PFSK-1 (cell line): Measurements from ENCODE around the gene SPOCK3.

Experiments
- FOXP2 ChIP-seq: optimal IDR thresholded peaks from 2 replicates; pipeline ENCODE3; 2011; ENCODE audit warnings: borderline replicate concordance, control low read depth, inconsistent platforms; ENCODE audit not compliant: insufficient read depth; ENCODE audit errors: extremely low read length, extremely low read depth
- POLR2AphosphoS5 ChIP-seq: IDR thresholded peaks from 2 replicates; pipeline ENCODE4 v1.6.1; 2012; ENCODE audit warnings: low read depth, mild to moderate bottlenecking, control low read depth, low read length, moderate library complexity
- SIN3A ChIP-seq: IDR thresholded peaks from 2 replicates; pipeline ENCODE4 v1.6.1; 2012; ENCODE audit warnings: mild to moderate bottlenecking, low read length, moderate library complexity, borderline replicate concordance; ENCODE audit not compliant: insufficient read depth
- TAF1 ChIP-seq: IDR thresholded peaks from 2 replicates; pipeline ENCODE4 v1.6.1; 2012; ENCODE audit warnings: low read length, control low read depth, borderline replicate concordance; ENCODE audit not compliant: insufficient read depth
- TF ChIP-seq, protein P1 (sequence below), 2 experiments: IDR thresholded peaks; 2 replicates each; pipeline versions ENCODE4 v1.6.1 to v1.8.0; 2011 to 2012; ENCODE audit warnings: low read depth in 2 of 2, low read length in 2 of 2, control low read depth in 1 of 2, inconsistent platforms in 1 of 2, mild to moderate bottlenecking in 1 of 2, moderate library complexity in 1 of 2; ENCODE audit not compliant: insufficient read depth in 1 of 2

Gene SPOCK3

GRCh38 chr4:166846939-166847338 lies 387.4 kb downstream of the SPOCK3 start:
- TF ChIP-seq, protein P1, sequence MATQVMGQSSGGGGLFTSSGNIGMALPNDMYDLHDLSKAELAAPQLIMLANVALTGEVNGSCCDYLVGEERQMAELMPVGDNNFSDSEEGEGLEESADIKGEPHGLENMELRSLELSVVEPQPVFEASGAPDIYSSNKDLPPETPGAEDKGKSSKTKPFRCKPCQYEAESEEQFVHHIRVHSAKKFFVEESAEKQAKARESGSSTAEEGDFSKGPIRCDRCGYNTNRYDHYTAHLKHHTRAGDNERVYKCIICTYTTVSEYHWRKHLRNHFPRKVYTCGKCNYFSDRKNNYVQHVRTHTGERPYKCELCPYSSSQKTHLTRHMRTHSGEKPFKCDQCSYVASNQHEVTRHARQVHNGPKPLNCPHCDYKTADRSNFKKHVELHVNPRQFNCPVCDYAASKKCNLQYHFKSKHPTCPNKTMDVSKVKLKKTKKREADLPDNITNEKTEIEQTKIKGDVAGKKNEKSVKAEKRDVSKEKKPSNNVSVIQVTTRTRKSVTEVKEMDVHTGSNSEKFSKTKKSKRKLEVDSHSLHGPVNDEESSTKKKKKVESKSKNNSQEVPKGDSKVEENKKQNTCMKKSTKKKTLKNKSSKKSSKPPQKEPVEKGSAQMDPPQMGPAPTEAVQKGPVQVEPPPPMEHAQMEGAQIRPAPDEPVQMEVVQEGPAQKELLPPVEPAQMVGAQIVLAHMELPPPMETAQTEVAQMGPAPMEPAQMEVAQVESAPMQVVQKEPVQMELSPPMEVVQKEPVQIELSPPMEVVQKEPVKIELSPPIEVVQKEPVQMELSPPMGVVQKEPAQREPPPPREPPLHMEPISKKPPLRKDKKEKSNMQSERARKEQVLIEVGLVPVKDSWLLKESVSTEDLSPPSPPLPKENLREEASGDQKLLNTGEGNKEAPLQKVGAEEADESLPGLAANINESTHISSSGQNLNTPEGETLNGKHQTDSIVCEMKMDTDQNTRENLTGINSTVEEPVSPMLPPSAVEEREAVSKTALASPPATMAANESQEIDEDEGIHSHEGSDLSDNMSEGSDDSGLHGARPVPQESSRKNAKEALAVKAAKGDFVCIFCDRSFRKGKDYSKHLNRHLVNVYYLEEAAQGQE (IDR thresholded peaks at IDR 0.05; ENCODE audit: insufficient read depth in 1 of 2, low read depth in 2 of 2, low read length in 2 of 2): no peak
- TF ChIP-seq FOXP2 (no peak), SIN3A (no peak), POLR2AphosphoS5 (no peak), TAF1 (no peak)

GRCh38 chr4:166842795-166843261 lies 391.5 kb downstream of the SPOCK3 start:
- TF ChIP-seq POLR2AphosphoS5: no peak

- TF ChIP-seq, protein P1 (IDR thresholded peaks at IDR 0.05; ENCODE audit: insufficient read depth in 1 of 2, low read depth in 2 of 2, low read length in 2 of 2): no peak
- TF ChIP-seq TAF1 (no peak), POLR2AphosphoS5 (no peak), SIN3A (no peak), FOXP2 (no peak)
These were observed 394.6 kb downstream of the SPOCK3 start for GRCh38 chr4:166839615-166840251.

GRCh38 chr4:166838975-166839614 lies 395.2 kb downstream of the SPOCK3 start:
- TF ChIP-seq POLR2AphosphoS5: no peak
- TF ChIP-seq FOXP2: no peak
- TF ChIP-seq SIN3A: no peak
- TF ChIP-seq TAF1: no peak
- TF ChIP-seq, protein P1 (IDR thresholded peaks at IDR 0.05; ENCODE audit: insufficient read depth in 1 of 2, low read depth in 2 of 2, low read length in 2 of 2): no peak

DNA sequence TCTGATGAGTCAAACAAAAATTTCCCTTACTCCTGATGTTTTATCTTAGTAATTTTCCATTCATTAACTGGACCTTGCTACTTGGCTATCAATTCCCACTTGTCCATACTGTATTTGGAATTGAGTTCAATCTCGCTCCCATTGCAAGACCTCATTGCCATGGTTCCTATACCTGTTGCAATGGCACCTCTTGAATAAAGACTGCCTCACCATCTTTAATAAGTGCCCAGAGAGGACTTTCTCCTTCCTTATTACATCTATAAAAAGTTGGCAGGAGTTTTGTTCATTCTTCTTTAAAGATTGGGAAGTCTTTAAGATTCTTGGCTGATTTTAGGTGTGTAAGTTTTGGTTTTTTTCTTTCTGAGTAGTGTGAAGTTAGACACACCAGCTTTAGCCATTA lies 397.4 kb downstream of the SPOCK3 start:
- TF ChIP-seq FOXP2 (no peak), POLR2AphosphoS5 (no peak), TAF1 (no peak), SIN3A (no peak)
- TF ChIP-seq, protein P1 (IDR thresholded peaks at IDR 0.05; ENCODE audit: insufficient read depth in 1 of 2, low read depth in 2 of 2, low read length in 2 of 2): no peak
